ENCODE data around the gene PCBD1. TPM values are rescaled to one million over a fixed set of nuclear protein-coding genes. Genes with fewer than 3 reads are reported as not detected.
A peak's percentile ranks its signal among the peaks of the same experiment; 100 is the strongest.

Gene PCBD1
- total RNA-seq, 1 donor from 2014 or later = 117 TPM

DNA sequence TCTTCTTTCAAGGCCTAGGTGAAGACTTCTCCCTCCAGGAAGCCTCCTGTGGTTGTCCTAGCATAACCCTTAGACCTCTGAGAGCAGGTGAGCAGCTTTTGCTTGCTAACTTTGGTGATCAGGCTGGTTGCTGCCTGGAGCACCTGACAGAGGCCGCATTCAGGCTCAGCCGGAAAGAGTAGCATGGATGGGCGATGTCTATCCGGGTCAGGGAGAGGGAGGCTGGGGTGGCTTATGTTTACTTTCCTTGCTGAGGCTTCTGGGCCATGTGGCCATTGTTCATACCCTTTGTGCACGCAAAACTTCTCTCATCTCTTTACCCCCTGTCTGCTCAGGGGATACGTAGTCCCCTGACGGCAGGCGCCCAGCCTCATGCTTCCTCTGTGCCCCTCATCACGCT, 27.4 kb upstream of the PCBD1 start:
- no peak overlapping the region for H3K4me3 ChIP-seq
- intact Hi-C loops (cut with DNase I) = no loop called here
- H3K27me3 ChIP-seq = no peaks in the 10 kb centered on the region
- no peaks in the 10 kb centered on the region for H3K4me1 ChIP-seq
- TF ChIP-seq, protein P1, sequence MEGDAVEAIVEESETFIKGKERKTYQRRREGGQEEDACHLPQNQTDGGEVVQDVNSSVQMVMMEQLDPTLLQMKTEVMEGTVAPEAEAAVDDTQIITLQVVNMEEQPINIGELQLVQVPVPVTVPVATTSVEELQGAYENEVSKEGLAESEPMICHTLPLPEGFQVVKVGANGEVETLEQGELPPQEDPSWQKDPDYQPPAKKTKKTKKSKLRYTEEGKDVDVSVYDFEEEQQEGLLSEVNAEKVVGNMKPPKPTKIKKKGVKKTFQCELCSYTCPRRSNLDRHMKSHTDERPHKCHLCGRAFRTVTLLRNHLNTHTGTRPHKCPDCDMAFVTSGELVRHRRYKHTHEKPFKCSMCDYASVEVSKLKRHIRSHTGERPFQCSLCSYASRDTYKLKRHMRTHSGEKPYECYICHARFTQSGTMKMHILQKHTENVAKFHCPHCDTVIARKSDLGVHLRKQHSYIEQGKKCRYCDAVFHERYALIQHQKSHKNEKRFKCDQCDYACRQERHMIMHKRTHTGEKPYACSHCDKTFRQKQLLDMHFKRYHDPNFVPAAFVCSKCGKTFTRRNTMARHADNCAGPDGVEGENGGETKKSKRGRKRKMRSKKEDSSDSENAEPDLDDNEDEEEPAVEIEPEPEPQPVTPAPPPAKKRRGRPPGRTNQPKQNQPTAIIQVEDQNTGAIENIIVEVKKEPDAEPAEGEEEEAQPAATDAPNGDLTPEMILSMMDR (IDR thresholded peaks at IDR 0.05) = no peak
- no peak overlapping the region for H3K27ac ChIP-seq
- ATAC-seq (no peak), DNase-seq (no peak)
- H3K36me3 ChIP-seq = no peaks in the 10 kb centered on the region
- H3K9me3 ChIP-seq = no peaks in the 10 kb centered on the region

DNA sequence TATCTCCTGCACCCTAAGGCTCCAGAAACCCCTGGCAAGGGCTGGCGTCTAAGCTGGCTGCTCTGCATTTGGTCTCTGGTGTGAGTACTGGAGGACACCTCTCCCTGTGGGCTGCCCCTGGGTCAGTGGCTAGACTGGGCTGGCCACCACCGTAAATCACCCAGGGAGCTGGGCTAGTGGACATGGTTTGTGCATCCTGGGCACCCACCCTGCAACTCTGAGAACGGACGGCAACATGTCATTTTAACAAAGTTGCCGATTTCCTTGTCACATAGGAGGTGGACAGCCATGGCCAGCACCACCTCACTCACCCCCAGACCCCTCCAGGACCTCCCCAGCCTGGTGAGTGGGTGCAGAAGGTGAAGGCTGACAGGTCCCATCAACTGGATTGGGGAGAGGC, 26.8 kb upstream of the PCBD1 start:
- intact Hi-C loops (cut with DNase I) = no loop called here
- TF ChIP-seq, protein P1 (IDR thresholded peaks at IDR 0.05) = no peak
- Histone ChIP-seq H3K4me3 (no peak overlapping the region), H3K9me3 (no peaks in the 10 kb centered on the region), H3K4me1 (no peaks in the 10 kb centered on the region), H3K27ac (no peak overlapping the region), H3K27me3 (no peaks in the 10 kb centered on the region), H3K36me3 (no peaks in the 10 kb centered on the region)
- DNase-seq (no peak), ATAC-seq (no peak)

DNA sequence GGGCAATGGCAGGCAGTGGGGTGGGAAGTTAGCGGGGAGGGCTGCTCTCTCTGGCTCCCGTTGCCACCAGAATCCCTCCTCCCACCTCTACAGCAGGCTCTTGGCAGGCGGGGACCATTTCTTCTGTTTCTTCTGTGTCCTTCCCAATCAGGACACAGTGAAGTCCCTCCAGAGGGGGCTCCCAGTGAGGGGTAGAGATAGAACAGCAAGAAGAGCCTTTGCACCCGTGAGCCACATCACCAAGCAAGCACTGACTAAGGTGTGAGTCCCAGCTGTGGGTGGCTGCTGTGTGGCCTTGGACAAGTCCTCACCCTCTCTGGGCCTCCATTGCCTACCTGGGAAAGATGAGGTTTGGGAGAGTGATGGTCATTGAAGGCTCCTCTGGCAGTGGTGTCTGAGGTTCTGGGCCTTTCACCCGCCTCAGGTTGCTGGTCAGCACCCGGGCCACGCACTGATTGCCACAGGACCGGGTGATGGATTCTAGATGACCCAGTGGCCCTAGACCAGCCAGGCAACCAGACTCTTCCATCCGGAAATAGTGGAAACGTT, 26.0 kb upstream of the PCBD1 start:
- TF ChIP-seq, protein P1 (IDR thresholded peaks at IDR 0.05) = no peak
- DNase-seq = no peak
- intact Hi-C loops (cut with DNase I) = no loop called here

DNA sequence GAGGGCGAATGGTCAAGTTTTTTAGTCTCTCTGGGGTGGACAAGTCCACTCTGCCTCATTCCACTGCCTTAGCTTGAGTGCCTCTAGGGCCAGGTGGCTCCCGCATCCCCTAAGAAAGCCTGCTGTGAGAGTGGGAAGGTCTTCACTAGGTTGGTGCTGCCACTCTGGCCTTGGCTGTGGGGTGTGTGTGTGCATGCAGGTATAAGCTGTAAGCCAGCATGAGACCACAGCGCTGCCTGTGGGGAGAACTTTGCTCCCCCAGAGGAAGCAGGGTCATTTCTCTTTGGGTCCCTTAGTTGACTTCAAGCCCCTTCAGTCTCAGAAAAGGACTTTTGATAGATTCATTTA, 25.5 kb upstream of the PCBD1 start:
- Histone ChIP-seq H3K9me3 (no peaks in the 10 kb centered on the region), H3K27me3 (no peaks in the 10 kb centered on the region), H3K36me3 (no peaks in the 10 kb centered on the region), H3K4me1 (no peaks in the 10 kb centered on the region), H3K27ac (no peak overlapping the region), H3K4me3 (no peak overlapping the region)
- intact Hi-C loops (cut with DNase I) = no loop called here
- TF ChIP-seq, protein P1 (IDR thresholded peaks at IDR 0.05) = no peak
- DNase-seq = peak; percentile 42
- ATAC-seq = no peak

More for the DNA sequence above, 26.0 kb upstream of the PCBD1 start:
- H3K27ac ChIP-seq = no peak overlapping the region
- no peak overlapping the region for H3K4me3 ChIP-seq
- H3K4me1 ChIP-seq = no peaks in the 10 kb centered on the region
- no peaks in the 10 kb centered on the region for H3K27me3 ChIP-seq
- ATAC-seq = no peak
- no peaks in the 10 kb centered on the region for H3K9me3 ChIP-seq
- H3K36me3 ChIP-seq = no peaks in the 10 kb centered on the region

DNA sequence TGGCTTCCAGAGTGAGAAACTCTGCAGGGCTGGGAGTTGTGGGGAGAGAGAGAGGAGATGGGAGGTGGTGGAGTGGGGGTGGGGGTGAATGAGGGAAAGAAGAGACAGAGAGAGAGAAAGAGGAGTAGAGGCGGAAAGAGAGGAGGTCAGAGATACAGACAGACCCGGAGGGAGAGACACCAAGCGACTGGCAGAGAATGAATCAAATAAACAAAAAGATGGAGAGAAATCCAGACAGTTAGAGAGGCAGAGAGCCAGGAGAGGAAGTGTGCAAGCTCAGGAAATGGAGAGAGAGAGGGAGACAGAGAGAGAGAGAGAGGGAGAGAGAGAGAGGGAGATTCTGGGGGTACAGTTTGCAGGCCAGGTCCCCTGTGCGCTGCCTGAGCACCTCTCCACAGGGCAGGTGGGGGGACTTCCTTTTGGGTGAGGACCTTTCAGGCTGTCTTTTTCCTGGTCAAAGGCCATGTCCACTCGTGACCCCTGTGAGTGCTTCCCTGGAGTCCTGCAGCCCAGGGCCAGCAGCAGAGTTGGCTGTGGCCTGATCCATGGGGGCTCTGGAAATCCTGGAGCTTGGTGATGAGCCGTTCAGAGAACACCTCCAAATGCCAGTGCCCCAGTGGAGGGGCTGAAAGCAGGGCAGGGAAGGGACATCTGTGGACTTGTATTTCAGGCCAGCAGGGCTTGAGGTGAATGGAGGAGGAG, 25.0 kb upstream of the PCBD1 start:
- H3K4me3 ChIP-seq = no peak overlapping the region
- intact Hi-C loops (cut with DNase I) = no loop called here
- H3K27ac ChIP-seq = no peak overlapping the region
- TF ChIP-seq, protein P1 (IDR thresholded peaks at IDR 0.05) = no peak
- no peaks in the 10 kb centered on the region for H3K4me1 ChIP-seq
- H3K27me3 ChIP-seq = no peaks in the 10 kb centered on the region
- DNase-seq (peak; percentile 36), ATAC-seq (no peak)
- H3K9me3 ChIP-seq = no peaks in the 10 kb centered on the region
- no peaks in the 10 kb centered on the region for H3K36me3 ChIP-seq
